ENCODE measurements around the gene IL1R2.

The IL1R2 gene

DNA sequence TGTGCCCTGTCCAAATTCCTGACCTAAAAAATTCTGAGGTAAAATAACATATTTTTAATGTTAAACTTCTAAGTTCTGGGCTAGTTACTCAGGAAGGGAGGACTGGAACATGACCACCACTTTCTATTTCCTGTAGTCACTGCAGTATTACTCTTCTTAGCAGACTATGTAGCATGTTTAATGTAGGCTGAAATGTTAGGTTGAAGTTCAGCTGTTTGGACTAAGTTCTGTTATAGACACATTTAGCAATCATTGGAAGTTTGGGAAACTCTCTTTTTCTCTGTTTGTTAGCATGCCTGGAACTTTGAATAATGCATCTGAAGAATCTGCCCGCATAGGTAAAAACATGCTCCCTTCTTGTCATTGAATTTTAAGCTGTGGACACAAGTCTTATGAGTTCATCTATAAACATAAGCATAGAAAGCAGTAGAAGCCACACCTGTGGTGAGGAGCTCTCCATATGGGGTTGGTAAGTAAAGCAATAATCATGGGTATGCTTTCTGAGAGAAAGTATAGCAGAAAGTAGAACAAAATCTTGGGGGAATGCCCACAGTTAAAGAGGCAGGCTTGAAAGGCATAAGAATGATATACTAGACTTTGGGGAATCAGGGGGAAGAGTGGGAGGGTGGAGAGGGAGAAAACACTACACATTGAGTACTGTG, 52.6 kb downstream of the IL1R2 start:
- DNase-seq: no peak

DNA sequence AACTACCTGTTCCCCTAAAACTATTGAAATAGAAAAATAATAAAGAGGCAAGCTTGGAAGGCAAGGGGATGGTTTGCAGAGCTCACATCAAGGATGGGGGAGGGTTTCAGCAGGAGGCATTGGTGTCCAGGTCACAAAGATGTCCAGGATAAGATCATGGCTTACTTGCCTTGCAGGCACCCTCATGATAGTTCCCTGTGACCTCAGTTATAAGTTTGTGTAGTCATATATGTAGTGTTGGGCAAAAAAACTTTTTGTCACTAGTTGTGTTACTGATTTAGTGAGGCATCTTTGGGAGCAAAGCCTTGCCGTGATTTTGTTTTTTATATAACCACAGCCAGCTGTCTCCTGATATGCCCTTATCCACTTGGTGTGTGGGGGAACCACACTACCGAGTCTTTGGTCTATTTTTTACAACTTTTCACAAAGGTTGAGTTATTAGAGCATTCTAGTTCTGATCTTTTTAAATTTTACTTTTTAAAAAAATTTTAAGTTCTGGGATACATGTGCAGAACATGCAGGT, 53.3 kb downstream of the IL1R2 start:
- DNase-seq: no peak

DNA sequence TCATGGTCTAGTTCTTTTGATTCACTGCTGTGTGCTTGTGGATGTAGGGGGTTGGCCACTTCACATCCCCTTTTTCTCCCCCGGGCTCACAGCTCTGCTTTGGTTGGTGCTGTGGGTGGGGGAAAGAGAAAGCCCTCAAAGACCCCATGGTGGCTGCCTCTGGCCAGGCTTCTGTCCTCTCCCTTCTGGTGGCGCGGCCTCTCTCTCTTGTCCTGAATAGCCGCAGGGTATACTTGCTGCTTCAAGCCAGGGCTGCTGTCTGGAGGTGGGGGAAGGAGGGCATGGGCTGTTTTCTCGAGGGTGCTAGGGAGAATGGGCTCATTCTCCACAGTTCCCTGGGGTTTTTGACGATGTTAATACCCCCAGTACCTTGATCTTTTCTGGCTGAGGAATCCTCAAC, 53.9 kb downstream of the IL1R2 start:
- no peak for DNase-seq

DNA sequence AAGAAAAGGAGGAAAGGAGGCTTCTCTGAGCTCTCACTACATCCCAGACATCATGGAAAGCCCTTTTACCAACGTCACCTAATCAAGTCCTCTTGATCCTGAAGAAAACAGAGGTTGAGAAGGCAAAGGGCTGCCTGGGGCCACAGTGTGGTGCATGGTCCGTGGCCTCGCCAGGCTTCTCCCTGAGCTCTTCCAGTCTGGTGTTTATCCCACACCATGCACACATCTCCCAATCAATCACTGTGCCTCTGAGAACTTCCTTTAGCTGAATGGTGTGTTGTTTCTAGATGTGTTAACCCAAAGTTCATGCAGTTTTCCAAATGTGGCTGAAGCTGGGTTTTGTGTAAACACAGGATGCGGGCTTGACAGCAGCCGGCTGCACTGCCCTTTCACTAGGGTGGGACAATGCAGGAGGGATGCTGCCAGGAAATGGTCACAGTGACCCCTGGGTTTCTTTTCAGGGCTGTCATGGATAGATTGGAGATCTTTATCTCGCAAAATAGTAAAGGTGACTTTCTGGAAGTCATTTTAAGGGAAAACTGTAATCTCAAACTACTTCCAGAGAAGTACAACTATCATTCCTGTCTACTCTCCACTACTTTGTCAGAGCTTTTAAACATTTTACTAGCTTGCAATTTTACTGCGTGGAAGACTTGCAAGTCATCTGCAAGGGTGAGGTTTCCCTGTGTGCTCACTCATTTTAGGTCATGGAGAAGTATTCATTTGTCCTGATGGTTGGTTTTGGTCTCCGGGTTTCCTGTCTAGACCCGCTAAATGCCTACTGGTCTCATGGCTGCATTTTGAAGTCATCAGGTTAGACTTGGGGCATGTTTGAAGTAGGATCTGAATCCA, 54.6 kb downstream of the IL1R2 start:
- no peak for DNase-seq

DNA sequence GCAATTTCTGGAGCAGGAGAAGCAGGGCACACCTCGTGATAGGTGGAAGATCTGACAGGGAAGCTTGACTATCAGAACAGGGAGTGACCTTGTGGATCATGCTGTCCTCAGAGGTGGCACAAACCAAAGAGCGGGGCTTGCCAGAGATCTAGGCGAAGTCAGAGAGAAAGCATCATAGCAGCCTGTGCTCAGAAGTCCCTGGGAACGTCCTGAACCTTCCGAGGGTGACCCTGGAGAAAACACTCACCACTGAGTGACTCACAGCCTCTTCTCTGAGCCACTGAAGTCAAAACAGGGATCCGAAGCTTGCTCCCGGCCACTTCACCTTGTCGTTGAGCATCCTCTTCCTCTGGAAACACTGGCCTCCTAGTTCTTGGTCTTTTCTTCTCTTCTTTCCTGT, 56.7 kb downstream of the IL1R2 start:
- DNase-seq: no peak

DNA sequence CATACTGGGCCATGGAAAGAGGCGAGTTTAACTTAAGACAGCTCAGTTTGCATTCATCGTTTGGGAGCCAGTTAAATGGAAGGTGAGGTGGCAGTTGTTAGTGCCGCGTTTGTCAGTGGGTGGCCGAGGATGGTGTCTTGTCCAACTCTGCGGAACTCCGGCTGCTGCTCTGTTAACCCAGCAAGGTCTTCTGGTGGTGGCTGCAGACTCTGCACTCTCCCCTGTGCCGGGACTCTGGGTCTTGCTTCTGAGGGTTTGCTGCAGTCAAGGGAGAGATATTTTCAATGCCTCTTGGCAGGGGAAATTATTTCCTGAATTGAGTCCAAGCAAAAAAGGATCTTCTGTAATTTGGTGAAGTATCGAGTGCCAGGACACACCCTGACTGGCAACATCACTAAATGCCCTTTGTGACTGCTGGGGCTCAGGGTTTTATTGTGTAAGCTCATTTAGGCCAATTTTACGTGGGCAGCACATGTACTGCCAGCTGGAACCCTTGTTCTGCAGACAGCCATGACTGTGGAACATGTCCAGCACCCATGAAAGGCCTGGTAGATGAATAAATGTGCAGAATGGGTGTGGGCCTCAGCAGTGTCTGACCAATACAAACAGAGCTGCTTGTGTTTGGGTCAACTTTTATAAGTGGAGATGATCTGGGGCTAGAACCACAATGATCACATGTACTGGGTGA, 58.1 kb downstream of the IL1R2 start:
- DNase-seq: no peak

DNA sequence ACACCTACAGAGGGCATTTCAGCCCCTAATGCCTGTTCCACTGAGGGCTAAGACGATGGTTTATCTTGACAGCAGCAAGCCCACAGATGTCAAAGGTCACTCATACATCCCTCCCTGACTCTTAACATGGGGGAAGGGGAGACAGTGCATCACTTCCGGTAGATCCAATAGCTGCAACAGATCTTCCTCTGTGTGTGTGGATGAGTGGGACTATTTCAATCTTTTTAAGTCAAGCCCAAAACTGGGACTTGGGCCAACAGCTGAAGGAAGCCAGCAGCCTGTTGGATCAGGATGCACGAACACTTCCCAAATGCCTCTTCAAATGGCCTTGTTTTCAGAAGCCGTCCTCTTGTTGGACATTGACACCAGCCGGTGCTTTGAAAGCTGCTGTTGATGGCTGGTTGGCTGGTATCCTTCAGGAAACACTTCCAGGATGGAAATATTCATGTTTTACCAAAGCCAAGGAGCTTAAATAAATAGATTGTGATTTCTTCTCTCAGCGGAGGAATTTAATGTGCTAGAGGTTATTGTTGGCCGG, 59.2 kb downstream of the IL1R2 start:
- no peak for DNase-seq

DNA sequence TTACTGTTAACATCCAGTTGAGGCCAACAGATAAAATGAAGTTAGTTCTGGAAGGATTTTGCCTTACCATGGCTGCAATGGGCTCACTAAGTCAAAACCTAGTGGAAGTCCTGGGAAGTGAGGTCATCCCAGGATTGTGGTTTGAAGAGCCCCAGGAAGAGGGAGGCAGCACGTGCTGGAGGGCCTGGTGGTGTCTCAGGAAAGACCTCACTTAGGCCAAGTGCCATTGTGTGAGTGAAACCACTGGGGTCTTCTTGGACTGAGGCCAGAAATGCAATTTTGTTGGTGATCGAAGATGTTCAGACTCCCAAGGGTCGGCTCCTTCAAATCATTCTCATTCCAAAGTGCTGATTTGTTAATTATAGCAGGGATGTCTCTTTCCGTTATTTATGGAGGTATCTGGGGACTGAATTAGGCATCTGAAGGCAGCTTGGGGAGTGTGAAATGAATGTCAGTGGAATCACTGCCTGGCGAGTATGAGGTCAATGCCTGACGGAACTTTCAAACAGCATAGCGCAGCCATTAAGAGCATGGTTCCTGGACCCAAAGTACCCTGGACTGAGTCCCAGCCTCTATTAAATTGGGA, 60.0 kb downstream of the IL1R2 start:
- DNase-seq: no peak

DNA sequence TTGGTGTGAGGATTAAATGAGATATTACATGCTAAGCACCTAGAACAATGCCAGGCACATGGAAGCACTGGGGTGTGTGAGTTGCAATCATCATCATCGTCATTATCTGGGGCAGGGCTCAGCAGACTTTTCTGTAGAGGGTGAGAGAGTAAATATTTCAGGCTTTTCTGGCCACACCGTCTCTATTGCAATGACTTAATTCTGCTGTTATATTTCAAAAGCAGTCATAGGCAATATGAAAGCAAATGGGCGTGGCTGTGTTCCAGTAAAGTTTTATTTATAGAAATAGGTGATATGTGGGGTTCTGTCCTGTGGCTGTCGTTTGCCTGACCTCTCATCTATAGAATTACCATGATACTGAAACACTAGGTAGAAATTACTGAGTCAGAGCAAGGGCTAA, 60.6 kb downstream of the IL1R2 start:
- no peak for DNase-seq

DNA sequence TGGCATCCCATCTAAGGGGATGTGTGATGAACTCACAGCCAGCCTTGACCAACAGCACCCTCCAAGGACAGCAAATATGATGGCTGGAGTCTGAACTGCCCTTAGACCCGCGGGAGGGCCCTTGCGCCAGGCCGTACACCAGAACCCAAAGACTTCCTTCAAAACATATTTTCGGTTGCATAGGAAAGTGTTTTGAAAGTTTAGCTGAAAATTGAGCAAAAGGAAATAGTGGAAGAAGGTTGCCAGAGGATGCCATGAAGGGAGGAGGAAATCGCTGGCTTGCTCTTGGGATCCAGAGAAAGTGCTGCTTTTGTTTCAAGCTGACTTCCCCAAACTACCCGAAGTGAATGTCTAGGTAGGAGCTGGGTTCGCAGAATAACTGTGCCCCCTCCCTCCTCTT, 61.3 kb downstream of the IL1R2 start:
- no peak for DNase-seq

DNA sequence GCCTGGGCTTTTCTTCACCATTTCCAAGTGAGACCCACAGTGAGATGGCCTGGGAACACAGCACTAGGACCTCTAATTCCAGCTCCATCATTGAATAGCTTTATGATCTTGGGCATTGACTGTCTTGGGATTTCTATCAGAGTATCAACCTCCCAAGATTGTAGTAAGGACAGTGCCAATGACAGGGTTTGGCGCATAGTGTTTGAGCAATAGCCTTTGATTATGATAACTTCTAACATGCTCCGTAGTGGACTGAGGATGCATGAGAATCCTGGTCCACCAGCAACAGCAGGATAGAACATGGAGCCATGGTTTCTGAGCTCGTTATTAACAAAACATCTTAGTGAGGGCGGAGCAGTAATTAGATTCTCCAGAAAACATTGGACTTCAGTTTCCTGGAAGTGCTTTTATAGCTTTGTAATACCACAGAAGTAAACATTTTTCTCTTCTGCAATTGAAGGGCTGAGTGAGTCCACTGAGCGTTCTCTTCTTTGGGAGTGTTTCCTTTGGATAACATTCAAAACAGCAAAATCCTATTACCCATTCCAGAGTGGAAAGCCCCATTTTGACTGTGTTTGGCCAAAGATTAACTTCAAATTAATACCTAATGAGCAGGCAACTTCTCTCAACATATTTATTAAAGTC, 63.7 kb downstream of the IL1R2 start:
- no peak for DNase-seq

DNA sequence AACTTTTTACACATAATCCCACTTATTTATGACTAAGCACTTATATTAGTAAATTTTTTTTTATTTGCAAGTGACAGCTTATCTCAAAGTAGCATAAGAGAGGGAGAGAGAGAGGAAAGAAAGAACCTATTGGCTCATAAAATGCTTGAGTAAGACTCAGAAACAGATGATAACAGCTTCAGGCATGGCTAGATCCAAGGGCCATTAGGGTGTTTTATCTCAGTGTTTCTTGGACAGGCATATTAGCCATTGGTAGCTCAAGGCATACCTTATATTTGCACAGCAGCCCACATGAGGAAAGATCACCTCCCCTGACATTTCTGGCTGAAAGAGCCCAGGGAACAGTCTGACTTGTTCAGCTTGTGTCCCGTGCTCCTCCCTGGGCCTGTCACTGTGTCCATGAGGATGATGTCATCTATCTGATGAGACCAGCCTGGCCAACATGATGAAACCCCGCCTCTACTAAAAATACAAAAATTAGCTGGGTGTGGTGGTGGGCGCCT, 64.4 kb downstream of the IL1R2 start:
- DNase-seq: no peak

DNA sequence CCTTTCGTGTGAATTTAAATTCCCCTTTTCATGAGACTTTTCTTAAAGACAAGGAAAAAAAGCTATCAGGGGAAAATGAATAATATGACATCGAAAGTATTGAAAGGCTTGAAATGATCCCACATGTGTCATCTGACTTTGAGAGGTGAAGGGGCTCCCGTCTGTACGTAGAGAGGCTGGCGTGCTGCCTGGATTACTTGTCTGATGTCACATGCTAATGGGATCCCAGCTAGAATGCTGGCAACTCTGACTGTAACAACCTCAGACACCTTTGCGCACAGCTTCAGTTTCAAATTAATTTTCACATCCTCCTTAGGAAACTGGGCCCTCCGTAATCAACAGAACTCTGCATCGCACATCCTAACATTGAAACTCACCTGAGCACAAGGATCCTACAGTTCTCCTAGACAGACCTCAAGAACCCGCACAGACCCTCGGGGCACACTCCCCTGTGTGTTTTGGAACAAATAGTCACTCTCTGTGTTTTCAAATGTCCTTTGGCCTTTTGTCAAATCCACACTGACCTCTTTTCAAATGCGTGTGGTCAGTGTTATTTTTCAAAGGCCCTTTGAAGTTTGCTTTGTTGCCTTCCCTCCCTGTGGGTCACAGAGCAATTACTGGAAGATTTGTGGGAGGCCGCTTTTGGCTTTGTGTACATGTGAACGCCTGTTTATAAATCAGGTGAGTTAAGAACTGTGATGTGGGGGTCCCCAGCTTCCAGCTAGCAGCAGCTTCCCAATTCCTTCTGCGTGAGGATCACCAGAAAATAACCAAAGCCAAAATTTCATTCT, 65.9 kb downstream of the IL1R2 start:
- no peak for DNase-seq

DNA sequence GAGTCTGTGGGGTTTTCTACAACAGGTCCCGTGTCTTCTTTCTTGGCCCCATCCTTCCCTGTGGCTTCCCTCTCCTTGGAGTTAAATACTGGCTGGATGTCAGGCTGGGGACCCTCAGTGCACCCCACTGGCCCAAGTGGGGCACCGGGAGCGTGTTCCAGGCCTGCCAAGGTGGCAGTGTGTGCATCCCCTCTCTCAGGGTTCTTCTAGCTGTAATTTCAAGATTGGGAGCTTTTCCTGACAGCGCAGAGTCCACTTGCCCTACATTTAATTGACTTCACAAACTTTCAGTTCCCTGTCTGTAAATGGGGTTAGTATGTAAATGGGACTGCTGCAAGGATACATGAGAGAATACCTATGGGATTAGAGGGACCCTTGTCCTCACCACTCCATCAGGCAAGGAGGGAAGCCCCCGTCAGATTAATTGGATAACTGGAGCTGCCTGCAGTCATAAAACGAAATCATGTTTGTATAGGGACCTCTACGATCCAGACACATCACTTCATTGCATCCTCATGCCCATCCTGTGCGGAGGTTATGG, 66.6 kb downstream of the IL1R2 start:
- DNase-seq: no peak

DNA sequence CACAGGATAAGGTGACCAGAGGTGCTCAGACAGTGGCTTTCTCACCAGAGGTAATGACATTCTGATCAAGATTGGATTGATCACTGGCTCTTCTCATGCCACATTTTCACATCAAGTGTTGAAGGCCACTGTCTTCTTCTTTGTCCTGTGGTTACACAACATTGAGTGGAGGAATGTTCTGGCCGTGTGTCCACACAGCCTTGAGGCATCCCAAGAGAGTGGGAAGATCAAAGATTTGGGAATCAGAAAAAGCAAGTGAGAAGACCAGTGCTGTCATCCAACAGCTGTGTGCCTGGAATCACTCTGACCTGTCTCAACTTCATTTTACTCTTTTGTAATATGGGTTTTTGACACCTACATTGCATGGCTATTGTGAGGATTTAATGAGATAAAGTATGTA, 67.4 kb downstream of the IL1R2 start:
- no peak for DNase-seq

DNA sequence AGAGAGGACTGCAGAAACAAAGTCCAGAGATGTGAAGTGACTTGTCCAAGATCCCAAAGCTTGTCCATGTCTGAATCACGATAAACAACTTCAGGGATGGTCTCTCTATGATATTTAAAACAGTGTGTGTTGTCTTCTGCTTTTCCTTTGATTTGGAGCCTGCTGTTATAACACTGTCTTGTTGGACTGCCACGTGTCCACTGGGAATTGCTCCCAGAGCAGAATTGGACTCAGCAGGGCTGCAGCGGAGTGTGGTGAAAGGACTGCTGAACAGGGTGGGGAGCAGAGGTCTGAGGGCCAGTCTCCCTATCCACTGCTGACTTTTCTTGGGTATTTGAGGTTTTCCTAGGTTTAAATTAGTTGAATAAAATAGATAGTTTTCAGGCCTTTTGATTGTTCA, 68.3 kb downstream of the IL1R2 start:
- no peak for DNase-seq

DNA sequence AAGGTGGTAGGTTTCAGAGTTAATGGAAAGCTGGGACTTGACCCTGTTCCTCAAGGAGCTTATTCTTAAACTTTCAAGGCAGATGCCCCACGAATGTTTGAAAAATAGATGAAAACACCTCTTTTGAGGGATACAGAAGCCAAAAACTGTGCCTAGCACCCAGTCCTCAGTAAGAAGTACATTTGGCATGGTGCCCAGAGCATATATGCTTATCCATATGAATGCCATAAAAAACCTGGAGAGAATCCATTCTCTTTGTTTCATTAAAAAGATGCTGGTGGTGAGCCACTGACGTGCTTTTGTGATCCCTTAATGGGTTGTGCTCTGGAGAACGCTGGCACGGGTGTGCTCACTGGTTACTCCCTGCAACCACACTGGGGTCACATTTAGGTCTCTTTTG, 69.0 kb downstream of the IL1R2 start:
- DNase-seq: no peak

DNA sequence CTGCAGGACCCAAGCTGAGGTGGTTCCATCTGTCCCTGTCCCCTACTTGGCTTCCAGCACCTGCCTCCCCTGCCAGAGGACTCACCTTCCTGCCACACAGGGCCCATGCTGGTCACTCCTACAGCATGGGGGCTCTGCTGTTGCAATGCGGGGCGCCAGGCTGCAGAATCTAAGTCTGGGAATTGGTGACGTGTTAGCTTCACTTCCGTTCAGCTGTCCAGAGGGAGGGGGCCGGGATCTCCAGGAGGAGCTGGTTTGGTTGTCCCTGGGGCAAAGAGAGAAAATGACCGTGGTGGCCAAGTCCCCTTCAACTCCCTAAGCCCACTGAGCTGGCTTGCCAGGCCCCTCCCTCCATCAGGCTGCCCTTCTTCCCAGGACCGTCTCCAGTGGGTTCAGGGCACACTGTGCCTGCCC, 69.5 kb downstream of the IL1R2 start:
- DNase-seq: no peak

DNA sequence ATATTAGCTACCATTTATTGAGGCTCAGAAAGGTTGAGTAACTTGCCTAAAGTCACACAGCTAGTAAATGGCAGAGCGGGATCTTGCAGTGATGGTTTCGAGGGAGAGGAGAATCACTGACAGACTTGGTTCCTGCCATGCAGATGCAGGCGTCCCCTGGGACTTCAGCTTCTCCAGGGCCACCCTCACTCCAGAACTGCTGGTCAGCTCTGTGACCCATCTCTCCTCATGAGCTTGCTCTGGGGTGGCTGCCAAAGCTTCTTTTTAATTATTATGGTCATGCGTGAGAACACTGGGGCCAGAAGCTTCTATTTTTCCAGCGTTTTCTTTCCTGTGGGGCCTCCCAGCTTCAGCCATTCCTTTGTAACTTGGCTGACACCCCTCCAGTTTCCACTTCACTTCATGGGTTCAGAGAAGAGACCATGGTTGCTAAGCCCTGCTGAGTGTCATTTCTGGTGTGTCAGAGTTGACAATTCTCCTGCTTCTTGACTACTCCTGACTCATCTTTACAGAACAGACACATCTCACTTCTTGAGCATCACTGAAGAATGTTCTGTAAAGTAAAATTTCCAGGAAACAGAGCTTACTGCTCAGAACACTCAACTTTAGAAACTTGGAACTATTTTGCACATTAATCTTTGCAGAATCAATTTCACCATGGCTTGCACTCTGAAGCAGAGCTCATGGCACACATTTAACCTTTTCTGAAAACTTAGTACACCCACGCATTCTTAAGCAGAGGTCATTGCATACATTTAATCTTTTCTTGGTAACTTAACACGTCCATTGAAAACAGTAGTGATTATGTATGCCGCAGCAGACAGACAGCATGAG, 70.4 kb downstream of the IL1R2 start:
- DNase-seq: no peak

DNA sequence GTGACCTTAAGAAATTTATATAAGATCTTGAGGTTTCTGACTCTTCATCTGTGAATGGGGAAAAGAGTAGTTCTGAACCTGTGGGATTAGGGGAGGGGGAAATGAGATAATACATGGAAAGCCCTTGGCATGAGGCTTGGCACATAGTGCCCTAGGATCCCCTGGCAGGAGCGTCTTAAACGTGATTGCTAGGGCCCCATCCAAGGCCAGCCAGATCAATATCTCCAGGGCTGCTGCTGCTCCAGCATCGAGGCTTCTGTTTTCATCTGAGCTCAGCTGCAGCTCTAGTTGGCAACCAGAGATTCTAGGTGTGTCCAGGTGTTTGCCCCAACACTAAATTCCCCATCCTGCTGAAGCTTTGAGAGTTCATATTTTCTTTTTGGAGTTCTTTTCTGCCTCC, 71.0 kb downstream of the IL1R2 start:
- no peak for DNase-seq

All from activated naive CD4-positive, alpha-beta T cell (primary cell).